Neural progenitor cell (in vitro differentiated cells): Measurements from ENCODE around the gene RPL29. TPM values are rescaled to one million over a fixed set of nuclear protein-coding genes. Genes with fewer than 3 reads are reported as not detected.

Source experiments
- DNase-seq: peaks from one replicate; pipeline ENCODE4 v3.0.0-alpha.2; 2016; ENCODE audit warnings: low spot score
- H2AFZ ChIP-seq: fragments of 200-600 bp; sonication (generic); replicated peaks from 2 replicates; pipeline ENCODE4 v1.6.1; 2016; ENCODE audit warnings: antibody characterized with exemption
- H3F3A ChIP-seq: fragments of 200-600 bp; sonication (generic); 2 replicates; pipeline ENCODE4 v1.6.1; 2016; ENCODE audit warnings: antibody characterized with exemption, low read depth
- H3K27ac ChIP-seq: fragments of 200-600 bp; sonication (generic); 2 replicates; pipeline ENCODE4 v1.5.1; 2016; ENCODE audit warnings: mild to moderate bottlenecking
- H3K27me3 ChIP-seq: fragments of 200-600 bp; sonication (generic); 2 replicates; pipeline ENCODE4 v1.6.1; 2016; ENCODE audit warnings: mild to moderate bottlenecking, moderate library complexity
- H3K36me3 ChIP-seq: fragments of 200-600 bp; sonication (generic); 2 replicates; pipeline ENCODE4 v1.5.1; 2016
- H3K4me1 ChIP-seq: fragments of 200-600 bp; sonication (generic); 2 replicates; pipeline ENCODE4 v1.6.1; 2016; ENCODE audit warnings: mixed run types
- H3K4me2 ChIP-seq: fragments of 200-600 bp; sonication (generic); 2 replicates; pipeline ENCODE4 v1.6.1; 2016
- H3K4me3 ChIP-seq: fragments of 200-600 bp; sonication (generic); 2 replicates; pipeline ENCODE4 v1.5.1; 2016
- H3K79me2 ChIP-seq: fragments of 200-600 bp; sonication (generic); 2 replicates; pipeline ENCODE4 v1.6.1; 2016; ENCODE audit warnings: low read depth
- H3K9ac ChIP-seq: fragments of 200-600 bp; sonication (generic); 2 replicates; pipeline ENCODE4 v1.6.1; 2016
- H3K9me3 ChIP-seq: fragments of 200-600 bp; sonication (generic); 2 replicates; pipeline ENCODE4 v1.5.1; 2016; ENCODE audit warnings: low read depth
- H4K20me1 ChIP-seq: fragments of 200-600 bp; sonication (generic); 2 replicates; pipeline ENCODE4 v1.6.1; 2016; ENCODE audit warnings: low read depth
- H3K27ac Mint-ChIP-seq: 3 replicates; pipeline ENCODE4 v1.8.0; 2021; ENCODE audit warnings: mixed read lengths
- H3K27me3 Mint-ChIP-seq: 2 replicates; pipeline ENCODE4 v1.8.0; 2022; ENCODE audit warnings: low read depth, mild to moderate bottlenecking, inconsistent platforms, moderate library complexity, mixed read lengths; ENCODE audit not compliant: insufficient read depth
- H3K36me3 Mint-ChIP-seq: 3 replicates; pipeline ENCODE4 v1.8.0; 2021; ENCODE audit warnings: mixed read lengths
- H3K4me1 Mint-ChIP-seq: 3 replicates; pipeline ENCODE4 v1.8.0; 2021; ENCODE audit warnings: mixed read lengths
- H3K4me3 Mint-ChIP-seq: 3 replicates; pipeline ENCODE4 v1.8.0; 2021; ENCODE audit warnings: mild to moderate bottlenecking, moderate library complexity, mixed read lengths
- H3K9me3 Mint-ChIP-seq: 3 replicates; pipeline ENCODE4 v1.8.0; 2020; ENCODE audit warnings: mixed read lengths
- CTCF ChIP-seq: fragments of 200-600 bp; sonication (generic); IDR thresholded peaks from 2 replicates; pipeline ENCODE4 v1.5.1; 2017; ENCODE audit warnings: antibody characterized with exemption, mild to moderate bottlenecking
- EZH2 ChIP-seq: fragments of 200-600 bp; sonication (generic); IDR thresholded peaks from 2 replicates; pipeline ENCODE4 v1.6.1; 2017; ENCODE audit warnings: antibody characterized with exemption, mild to moderate bottlenecking, moderate library complexity
- EZH2phosphoT487 ChIP-seq: fragments of 200-600 bp; sonication (generic); IDR thresholded peaks from 2 replicates; pipeline ENCODE4 v1.6.1; 2017; ENCODE audit warnings: antibody characterized with exemption
- total RNA-seq: library from RNA; depleted of rRNA; stranded (reverse); fragments of >200 nt; gene quantifications from 2 replicates; pipeline ENCODE4 v1.2.3, GENCODE V29; 2015; ENCODE audit warnings: low replicate concordance

RPL29 gene
- total RNA-seq, 1 donor from 2014 or later, result 1,431 TPM

- no peak overlapping the region for H3K27ac ChIP-seq
Measured at GRCh38 chr3:51950899-51951298, 44.8 kb downstream of the RPL29 start.

GRCh38 chr3:51949121-51949520, 46.6 kb downstream of the RPL29 start:
- Mint-ChIP-seq H3K4me1 (peaks cover 10% of the 10 kb centered on the region), H3K27me3 (peaks cover 6% of the 10 kb centered on the region), H3K36me3 (no peaks in the 10 kb centered on the region), H3K9me3 (no peaks in the 10 kb centered on the region), H3K4me3 (no peak overlapping the region), H3K27ac (no peak overlapping the region)
- Histone ChIP-seq H2AFZ (no peak overlapping the region), H3K4me1 (peaks cover 4% of the 10 kb centered on the region), H3K9ac (no peak overlapping the region), H3K9me3 (no peaks in the 10 kb centered on the region), H4K20me1 (no peaks in the 10 kb centered on the region), H3K27ac (no peak overlapping the region), H3K79me2 (no peaks in the 10 kb centered on the region), H3K36me3 (no peaks in the 10 kb centered on the region), H3K4me2 (no peak overlapping the region), H3F3A (no peaks in the 10 kb centered on the region), H3K27me3 (peaks cover 60% of the 10 kb centered on the region), H3K4me3 (no peak overlapping the region)
- TF ChIP-seq CTCF, result no peak
- no peak for TF ChIP-seq EZH2phosphoT487
- TF ChIP-seq EZH2, result no peak
- no peak for DNase-seq

More at GRCh38 chr3:51950899-51951298, 44.8 kb downstream of the RPL29 start:
- peaks cover 6% of the 10 kb centered on the region for H3F3A ChIP-seq
- Mint-ChIP-seq H3K36me3 (no peaks in the 10 kb centered on the region), H3K4me3 (no peak overlapping the region), H3K4me1 (peaks cover 10% of the 10 kb centered on the region), H3K27me3 (peaks cover 6% of the 10 kb centered on the region), H3K27ac (no peak overlapping the region), H3K9me3 (no peaks in the 10 kb centered on the region)
- H3K9ac ChIP-seq, result no peak overlapping the region
- H4K20me1 ChIP-seq, result peaks cover 8% of the 10 kb centered on the region
- DNase-seq, result no peak
- H3K4me3 ChIP-seq, result no peak overlapping the region
- no peaks in the 10 kb centered on the region for H3K36me3 ChIP-seq
- H3K4me2 ChIP-seq, result no peak overlapping the region
- H3K9me3 ChIP-seq, result no peaks in the 10 kb centered on the region
- H2AFZ ChIP-seq, result no peak overlapping the region
- H3K4me1 ChIP-seq, result peaks cover 4% of the 10 kb centered on the region
- TF ChIP-seq EZH2 (no peak), EZH2phosphoT487 (no peak), CTCF (no peak)
- peaks cover 77% of the 10 kb centered on the region for H3K27me3 ChIP-seq
- H3K79me2 ChIP-seq, result no peaks in the 10 kb centered on the region

- no peak for TF ChIP-seq EZH2phosphoT487
- TF ChIP-seq EZH2, result no peak
- Histone ChIP-seq H3K36me3 (no peaks in the 10 kb centered on the region), H4K20me1 (no peaks in the 10 kb centered on the region), H3K4me2 (no peak overlapping the region), H3F3A (no peaks in the 10 kb centered on the region), H3K27me3 (peaks cover 53% of the 10 kb centered on the region), H3K9ac (no peak overlapping the region), H3K79me2 (no peaks in the 10 kb centered on the region), H3K27ac (no peak overlapping the region), H3K4me3 (no peak overlapping the region), H3K4me1 (no peaks in the 10 kb centered on the region), H2AFZ (no peak overlapping the region), H3K9me3 (no peaks in the 10 kb centered on the region)
- H3K4me3 Mint-ChIP-seq, result no peak overlapping the region
- peaks cover 2% of the 10 kb centered on the region for H3K4me1 Mint-ChIP-seq
- H3K27me3 Mint-ChIP-seq, result peaks cover 10% of the 10 kb centered on the region
- H3K27ac Mint-ChIP-seq, result no peak overlapping the region
- no peak for DNase-seq
- no peaks in the 10 kb centered on the region for H3K9me3 Mint-ChIP-seq
- H3K36me3 Mint-ChIP-seq, result no peaks in the 10 kb centered on the region
Measured at GRCh38 chr3:51948016-51948580, 47.6 kb downstream of the RPL29 start.

- Histone ChIP-seq H3K9me3 (no peaks in the 10 kb centered on the region), H3K4me3 (no peak overlapping the region), H2AFZ (no peak overlapping the region), H3K27me3 (peaks cover 52% of the 10 kb centered on the region), H3K79me2 (no peaks in the 10 kb centered on the region), H3K4me2 (no peak overlapping the region), H3K4me1 (peaks cover 1% of the 10 kb centered on the region), H3K9ac (no peak overlapping the region), H3K36me3 (no peaks in the 10 kb centered on the region), H4K20me1 (no peaks in the 10 kb centered on the region), H3F3A (no peaks in the 10 kb centered on the region), H3K27ac (no peak overlapping the region)
- no peaks in the 10 kb centered on the region for H3K36me3 Mint-ChIP-seq
- TF ChIP-seq EZH2phosphoT487, result no peak
- TF ChIP-seq CTCF, result no peak
- no peak for TF ChIP-seq EZH2
- DNase-seq, result no peak
- no peaks in the 10 kb centered on the region for H3K4me1 Mint-ChIP-seq
- peak overlapping the region; percentile 69 for H3K27ac Mint-ChIP-seq
- H3K9me3 Mint-ChIP-seq, result no peaks in the 10 kb centered on the region
- no peak overlapping the region for H3K4me3 Mint-ChIP-seq
- peaks cover 10% of the 10 kb centered on the region for H3K27me3 Mint-ChIP-seq
Measured at GRCh38 chr3:51947215-51947900, 48.3 kb downstream of the RPL29 start.
